CD8-positive, alpha-beta memory T cell (primary cell): ENCODE measurements around the gene PRAF2. TPM values are rescaled to one million over a fixed set of nuclear protein-coding genes. Genes with fewer than 3 reads are reported as not detected.

Experiments used
- CTCF ChIA-PET: fragments of 350-600 bp; sonication (Branson Sonifier 250); formaldehyde crosslinking; loops from one replicate; lab custom pipeline; 2021; ENCODE audit warnings: antibody characterized with exemption; lab: Charles Lee
- POLR2A ChIA-PET: fragments of 350-600 bp; sonication (Branson Sonifier 250); formaldehyde crosslinking; loops from one replicate; lab custom pipeline; 2021; ENCODE audit warnings: antibody characterized with exemption; lab: Charles Lee
- DNase-seq, 5 donors: peaks; one replicate each; pipeline versions ENCODE4 v3.0.0 to v3.0.0-alpha.2; 2020 to 2022; ENCODE audit warnings: mixed read lengths in 1 of 5
- H3K27ac ChIP-seq: one replicate; pipeline ENCODE4 v1.7.0; 2013; ENCODE audit warnings: low read depth, mild to moderate bottlenecking, low read length, moderate library complexity
- H3K27me3 ChIP-seq: 2 replicates; pipeline ENCODE4 v1.7.0; 2013; ENCODE audit warnings: low read length, mild to moderate bottlenecking; ENCODE audit not compliant: insufficient read depth, poor library complexity, severe bottlenecking
- H3K36me3 ChIP-seq: 2 replicates; pipeline ENCODE4 v1.7.0; 2013; ENCODE audit warnings: mild to moderate bottlenecking, low read length, moderate library complexity; ENCODE audit not compliant: insufficient read depth
- H3K4me1 ChIP-seq: 2 replicates; pipeline ENCODE4 v1.7.0; 2013; ENCODE audit warnings: mild to moderate bottlenecking, low read length, moderate library complexity; ENCODE audit not compliant: insufficient read depth
- H3K4me3 ChIP-seq: 2 replicates; pipeline ENCODE4 v1.7.0; 2013; ENCODE audit warnings: mild to moderate bottlenecking, low read length
- H3K9me3 ChIP-seq: 2 replicates; pipeline ENCODE4 v1.7.0; 2013; ENCODE audit warnings: mild to moderate bottlenecking, low read length
- H3K27ac Mint-ChIP-seq, 8 donors: one replicate each; pipeline ENCODE4 v1.8.0; 2020 to 2021; ENCODE audit warnings: mixed read lengths in 8 of 8, mild to moderate bottlenecking in 6 of 8, inconsistent platforms in 3 of 8, moderate library complexity in 3 of 8
- H3K27me3 Mint-ChIP-seq, 2 donors: one replicate each; pipeline ENCODE4 v1.8.0; 2020 to 2021; ENCODE audit warnings: mixed read lengths in 2 of 2, mild to moderate bottlenecking in 1 of 2, moderate library complexity in 1 of 2
- H3K36me3 Mint-ChIP-seq, 3 donors: one replicate each; pipeline ENCODE4 v1.8.0; 2020 to 2021; ENCODE audit warnings: mixed read lengths in 3 of 3, inconsistent platforms in 1 of 3, mild to moderate bottlenecking in 1 of 3
- H3K4me1 Mint-ChIP-seq, 3 donors: one replicate each; pipeline ENCODE4 v1.8.0; 2020 to 2021; ENCODE audit warnings: mixed read lengths in 3 of 3, inconsistent platforms in 1 of 3, mild to moderate bottlenecking in 1 of 3
- H3K4me3 Mint-ChIP-seq, 7 donors: one replicate each; pipeline ENCODE4 v1.8.0; 2020 to 2021; ENCODE audit warnings: mixed read lengths in 7 of 7, mild to moderate bottlenecking in 6 of 7, moderate library complexity in 4 of 7, inconsistent platforms in 2 of 7
- H3K9me3 Mint-ChIP-seq, 5 donors: one replicate each; pipeline ENCODE4 v1.8.0; 2020 to 2022; ENCODE audit warnings: mixed read lengths in 5 of 5, mild to moderate bottlenecking in 3 of 5, moderate library complexity in 2 of 5, inconsistent platforms in 1 of 5
- polyA plus RNA-seq: library from polyadenylated mRNA; unstranded; fragments of 300-500 nt; fragmentation: Illumina TruSeq; gene quantifications from one replicate; pipeline ENCODE4 v1.2.3, GENCODE V29; 2021
- total RNA-seq, 2 experiments: library from RNA; stranded (reverse); gene quantifications; one replicate each; pipeline ENCODE4 v1.2.3, GENCODE V29; 2021

PRAF2 gene
- total and polyA plus RNA-seq, 3 experiments from 2014 or later: 13.1 to 62.6 (median 14.5) TPM

DNA sequence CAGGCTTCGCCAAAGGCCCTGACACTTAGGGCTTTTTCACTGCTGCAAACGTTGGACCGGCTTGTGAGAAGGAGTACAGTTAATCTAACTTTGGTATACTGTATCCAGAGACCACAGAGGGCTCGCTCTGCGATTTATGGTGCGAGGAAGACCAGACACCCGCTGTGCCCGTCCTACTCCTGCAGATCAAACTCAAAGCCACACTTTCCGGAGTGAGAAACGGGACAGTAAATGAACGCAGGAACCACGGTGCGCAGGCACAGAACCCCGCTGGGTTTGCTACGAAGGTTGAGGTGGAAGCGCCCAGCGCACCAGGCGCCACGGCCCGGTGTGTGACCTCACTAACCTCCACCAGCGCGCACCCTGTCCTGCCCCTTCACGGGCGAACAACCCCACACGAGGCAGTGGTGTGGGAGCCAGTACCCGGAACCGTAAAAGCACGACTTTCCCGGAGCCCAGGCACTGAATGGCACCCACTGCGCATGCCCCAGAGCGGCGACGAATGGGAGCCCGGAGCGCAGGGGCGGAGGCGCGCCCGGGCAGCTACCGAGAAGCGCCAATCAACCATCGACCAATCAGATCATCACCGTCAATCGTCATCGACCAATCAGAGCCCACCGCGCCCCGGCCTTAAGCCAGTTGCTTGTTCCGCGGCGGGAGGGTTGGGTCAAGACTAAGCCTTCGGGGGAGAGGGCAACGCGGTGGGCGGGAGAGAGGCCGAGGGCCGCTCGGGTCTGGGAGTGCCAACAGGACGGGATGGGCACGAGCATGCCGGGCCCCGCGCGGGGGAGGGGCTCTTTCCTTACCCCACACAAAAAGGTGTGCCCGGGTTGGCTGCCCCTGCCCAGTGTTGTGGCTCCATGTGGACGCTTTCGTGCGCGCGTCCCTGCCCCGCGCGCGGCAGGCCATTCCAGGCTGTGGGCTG is 27.2 kb upstream of the PRAF2 start:
- peaks cover 0 to 6% (median 0%) of the 10 kb centered on the region in 3 donors for H3K36me3 Mint-ChIP-seq
- Histone ChIP-seq H3K9me3 (no peaks in the 10 kb centered on the region), H3K4me3 (peak overlapping the region; percentile 78), H3K27ac (peak overlapping the region; percentile 71), H3K27me3 (no peaks in the 10 kb centered on the region), H3K4me1 (no peaks in the 10 kb centered on the region), H3K36me3 (no peaks in the 10 kb centered on the region)
- H3K27me3 Mint-ChIP-seq: no peaks in the 10 kb centered on the region
- ChIA-PET CTCF (interaction anchor here (0.6 to 1.5 kb wide), 2 partner anchors 10 to 25 kb away, joined by 3 to 4 read pairs; no protein-coding TSS in a partner anchor), POLR2A (interaction anchor here (0.6 kb wide), 2 partner anchors 14 to 497 kb away, joined by 4 to 7 read pairs; no protein-coding TSS in a partner anchor)
- H3K27ac Mint-ChIP-seq: peak overlapping the region; percentile 88 to 97 (median 95)
- peak; percentile 81 to 93 (median 89) for DNase-seq
- H3K4me1 Mint-ChIP-seq: peaks cover 0 to 10% (median 3%) of the 10 kb centered on the region in 3 donors
- H3K4me3 Mint-ChIP-seq: peak overlapping the region; percentile 87 to 93 (median 89)
- peaks cover 0 to 2% (median 0%) of the 10 kb centered on the region in 5 donors for H3K9me3 Mint-ChIP-seq

DNA sequence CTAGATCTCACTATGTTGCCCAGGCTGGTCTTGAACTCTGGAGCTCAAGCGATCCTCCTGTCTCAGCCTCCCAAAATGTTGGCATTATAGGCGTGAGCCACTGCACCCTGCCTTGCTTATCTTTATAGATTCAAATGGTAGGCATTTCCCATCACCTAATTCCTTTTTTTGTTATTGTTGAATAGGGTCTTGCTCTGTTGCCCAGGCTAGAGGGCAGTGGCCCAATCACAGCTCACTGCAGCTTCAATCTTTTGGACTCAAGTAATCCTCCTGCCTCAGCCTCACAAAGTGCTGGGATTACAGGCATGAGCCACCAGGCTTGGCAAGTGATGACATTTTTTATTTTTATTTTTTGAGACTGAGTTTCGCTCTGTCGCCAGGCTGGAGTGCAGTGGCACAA is 22.6 kb upstream of the PRAF2 start:
- peaks cover 0 to 2% (median 0%) of the 10 kb centered on the region in 5 donors for H3K9me3 Mint-ChIP-seq
- no peaks in the 10 kb centered on the region for H3K36me3 ChIP-seq
- H3K27ac Mint-ChIP-seq: peak overlapping the region in 2 of 8 donors; percentile 78 to 88
- no peaks in the 10 kb centered on the region for H3K4me1 ChIP-seq
- no peak overlapping the region for H3K4me3 ChIP-seq
- H3K27ac ChIP-seq: no peak overlapping the region
- CTCF ChIA-PET: no interaction called here
- no peaks in the 10 kb centered on the region for H3K27me3 ChIP-seq
- no peak for DNase-seq
- H3K27me3 Mint-ChIP-seq: no peaks in the 10 kb centered on the region
- H3K36me3 Mint-ChIP-seq: peaks cover 0 to 3% (median 0%) of the 10 kb centered on the region in 3 donors
- H3K9me3 ChIP-seq: no peaks in the 10 kb centered on the region
- peaks cover 0 to 8% (median 3%) of the 10 kb centered on the region in 3 donors for H3K4me1 Mint-ChIP-seq
- POLR2A ChIA-PET: no interaction called here
- no peak overlapping the region for H3K4me3 Mint-ChIP-seq

DNA sequence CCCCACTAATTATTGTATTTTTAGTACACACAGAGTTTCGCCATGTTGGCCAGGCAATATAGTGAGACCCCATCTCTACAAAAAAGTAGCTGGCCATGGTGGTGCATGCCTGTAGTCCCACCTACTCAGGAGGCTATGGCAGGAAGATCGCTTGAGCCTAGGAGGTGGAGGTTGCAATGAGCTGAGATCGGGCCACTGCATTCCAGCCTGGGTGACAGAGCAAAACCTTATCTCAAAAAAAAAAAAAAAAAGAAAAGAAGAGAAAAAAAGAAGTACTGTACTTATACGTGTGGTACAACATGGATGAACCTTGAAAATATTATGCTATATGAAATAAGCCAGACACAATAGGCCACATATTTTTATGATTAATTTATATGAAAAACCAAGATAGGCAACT is 15.8 kb upstream of the PRAF2 start:
- H3K36me3 ChIP-seq: no peaks in the 10 kb centered on the region
- no peak overlapping the region for H3K27ac ChIP-seq
- Mint-ChIP-seq H3K27me3 (no peaks in the 10 kb centered on the region), H3K4me1 (no peaks in the 10 kb centered on the region), H3K27ac (no peak overlapping the region), H3K4me3 (no peak overlapping the region), H3K9me3 (no peaks in the 10 kb centered on the region), H3K36me3 (no peaks in the 10 kb centered on the region)
- H3K27me3 ChIP-seq: no peaks in the 10 kb centered on the region
- H3K4me1 ChIP-seq: no peaks in the 10 kb centered on the region
- H3K4me3 ChIP-seq: no peak overlapping the region
- POLR2A ChIA-PET: interaction anchor here (0.6 kb wide), 1 partner anchor 46 kb away, joined by 4 read pairs; the partner anchor contains the start of gene TFE3
- no peak for DNase-seq
- CTCF ChIA-PET: no interaction called here
- no peaks in the 10 kb centered on the region for H3K9me3 ChIP-seq

DNA sequence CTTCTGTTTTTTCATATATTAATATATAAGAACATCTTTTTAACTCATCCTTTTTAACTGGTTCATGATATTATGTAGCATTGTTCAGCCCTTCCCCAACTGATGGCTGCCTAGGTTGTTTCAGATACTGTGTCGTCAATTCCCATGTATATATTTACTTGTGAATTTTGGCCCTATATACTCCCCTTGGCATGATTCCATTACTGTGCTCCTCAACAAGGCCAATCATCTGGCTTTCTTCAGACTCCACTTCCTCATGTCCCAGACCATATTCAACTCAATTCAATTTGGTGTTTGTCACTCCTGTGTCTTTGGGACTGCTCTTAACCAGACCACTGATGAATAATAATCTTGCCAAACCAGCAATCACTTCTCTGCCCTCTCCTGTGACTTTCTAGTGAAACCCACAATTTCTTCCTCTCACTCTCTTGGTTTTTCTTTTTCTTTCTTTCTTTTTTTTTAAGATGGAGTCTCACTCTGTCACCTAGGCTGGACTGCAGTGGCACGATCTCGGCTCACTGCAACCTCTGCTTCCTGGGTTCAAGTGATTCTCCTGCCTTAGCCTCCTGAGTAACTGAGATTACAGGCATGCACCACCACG is 8.6 kb upstream of the PRAF2 start:
- Mint-ChIP-seq H3K27ac (peak overlapping the region in 3 of 8 donors; percentile 27 to 54 (median 48)), H3K36me3 (peaks cover 0 to 22% (median 0%) of the 10 kb centered on the region in 3 donors), H3K4me1 (peaks cover 0 to 15% (median 11%) of the 10 kb centered on the region in 3 donors), H3K27me3 (peaks cover 0 to 1% of the 10 kb centered on the region in 2 donors), H3K9me3 (no peaks in the 10 kb centered on the region), H3K4me3 (peak overlapping the region in 3 of 7 donors; percentile 9 to 37 (median 37))
- Histone ChIP-seq H3K9me3 (no peaks in the 10 kb centered on the region), H3K36me3 (no peaks in the 10 kb centered on the region), H3K4me3 (no peak overlapping the region), H3K27ac (no peak overlapping the region), H3K4me1 (peaks cover 7% of the 10 kb centered on the region), H3K27me3 (no peaks in the 10 kb centered on the region)
- ChIA-PET CTCF (no interaction called here), POLR2A (no interaction called here)
- DNase-seq: no peak

DNA sequence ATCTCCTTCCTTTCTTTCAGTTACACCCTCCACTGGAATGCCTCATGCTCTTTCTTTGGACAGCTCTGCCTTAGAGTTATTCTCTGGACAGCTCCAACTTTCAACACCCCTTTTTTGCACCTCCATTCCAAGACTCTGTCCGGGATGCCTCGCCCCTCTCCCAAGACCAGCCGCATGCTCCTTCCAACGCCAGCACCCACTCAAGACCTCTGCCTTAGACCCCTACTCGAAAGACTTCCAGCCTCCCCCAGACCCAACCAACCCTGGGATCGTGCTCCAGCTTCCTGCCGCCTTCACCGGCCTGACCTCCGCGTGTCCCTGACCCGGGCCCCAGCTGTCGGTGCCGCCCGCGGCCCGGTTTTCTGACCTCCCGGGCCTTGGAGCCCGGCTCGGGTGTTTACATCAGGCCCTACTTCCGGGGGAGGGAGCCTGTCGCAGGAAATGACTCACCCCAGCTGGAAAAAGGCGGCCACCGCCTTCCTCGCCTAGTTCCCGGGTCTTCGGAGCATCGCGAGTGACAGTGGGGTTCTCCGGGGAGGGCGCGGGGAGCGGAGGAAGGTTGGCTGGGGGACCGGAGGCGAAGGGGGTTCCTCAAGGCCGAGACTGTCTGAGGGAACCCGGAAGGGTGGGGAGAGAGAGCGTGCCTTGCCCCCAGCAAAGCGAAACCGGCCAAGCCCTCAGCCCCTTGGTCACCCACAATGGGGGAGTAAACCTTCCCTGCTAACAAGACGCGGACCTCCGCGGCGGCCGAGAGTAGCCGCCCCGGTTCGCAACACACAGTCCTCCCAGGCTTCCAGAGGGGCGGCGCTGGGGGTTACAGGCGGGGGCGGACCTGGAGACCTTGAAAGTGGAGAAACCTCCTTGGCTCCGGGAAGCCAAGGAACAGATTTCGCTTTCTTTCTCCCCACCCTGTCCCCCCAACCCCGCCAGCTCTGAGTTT is 6.0 kb upstream of the PRAF2 start, which contains the start of gene WDR45:
TSS of gene WDR45 (minus strand) at position 399 of the 940 bp plus-strand sequence. CDS start 1,792 bp downstream, outside the sequence.
- Mint-ChIP-seq H3K27ac (peak within 1 kb of the TSS; percentile 95 to 100 (median 99)), H3K27me3 (peaks cover 0 to 3% of the 10 kb centered on the region in 2 donors), H3K36me3 (peaks cover 0 to 41% (median 0%) of the 10 kb centered on the region in 3 donors), H3K4me1 (peaks cover 0 to 15% (median 11%) of the 10 kb centered on the region in 3 donors), H3K4me3 (peak within 1 kb of the TSS; percentile 81 to 95 (median 92)), H3K9me3 (no peaks in the 10 kb centered on the region)
- H3K27me3 ChIP-seq: no peaks in the 10 kb centered on the region
- POLR2A ChIA-PET: interaction anchor here (0.5 to 1.6 kb wide), 7 partner anchors 29 to 541 kb away, joined by 3 to 8 read pairs (median 3); partner anchors contain the start of gene GRIPAP1
- peak; percentile 57 to 84 (median 69) for DNase-seq
- no peaks in the 10 kb centered on the region for H3K9me3 ChIP-seq
- CTCF ChIA-PET: interaction anchor here (0.7 to 2.0 kb wide), 3 partner anchors 76 to 185 kb away, joined by 3 to 6 read pairs (median 4); no protein-coding TSS in a partner anchor
- peak within 1 kb of the TSS; percentile 92 for H3K27ac ChIP-seq
- peaks cover 7% of the 10 kb centered on the region for H3K4me1 ChIP-seq
- H3K4me3 ChIP-seq: peak within 1 kb of the TSS; percentile 75
- no peaks in the 10 kb centered on the region for H3K36me3 ChIP-seq

DNA sequence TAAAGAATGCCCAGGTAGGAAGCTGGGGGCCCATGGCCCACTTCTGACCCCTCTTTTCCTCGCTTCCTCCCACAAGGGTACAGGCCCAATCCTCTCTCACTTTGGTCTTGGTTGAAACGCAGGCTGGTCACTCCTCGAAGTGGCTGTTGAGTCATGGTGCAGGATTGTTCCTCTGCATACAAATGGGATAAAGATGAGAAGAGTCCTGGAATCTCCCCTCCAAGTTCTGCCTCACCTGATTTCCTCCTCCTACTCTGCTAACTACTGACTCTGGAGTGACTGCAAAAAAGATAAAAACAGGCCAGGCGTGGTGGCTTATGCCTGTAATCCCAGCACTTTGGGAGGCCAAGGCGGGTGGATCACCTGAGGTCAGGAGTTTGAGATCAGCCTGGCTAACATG is 4.1 kb upstream of the PRAF2 start:
- Histone ChIP-seq H3K9me3 (no peaks in the 10 kb centered on the region), H3K36me3 (no peaks in the 10 kb centered on the region), H3K27ac (no peak overlapping the region), H3K27me3 (no peaks in the 10 kb centered on the region), H3K4me1 (peaks cover 12% of the 10 kb centered on the region), H3K4me3 (no peak overlapping the region)
- POLR2A ChIA-PET: no interaction called here
- CTCF ChIA-PET: no interaction called here
- H3K27me3 Mint-ChIP-seq: peaks cover 0 to 4% of the 10 kb centered on the region in 2 donors
- peaks cover 0 to 43% (median 0%) of the 10 kb centered on the region in 3 donors for H3K36me3 Mint-ChIP-seq
- H3K27ac Mint-ChIP-seq: peak overlapping the region in 5 of 8 donors; percentile 12 to 100 (median 95)
- no peak for DNase-seq
- peaks cover 6 to 28% (median 22%) of the 10 kb centered on the region in 3 donors for H3K4me1 Mint-ChIP-seq
- H3K4me3 Mint-ChIP-seq: no peak overlapping the region
- no peaks in the 10 kb centered on the region for H3K9me3 Mint-ChIP-seq

DNA sequence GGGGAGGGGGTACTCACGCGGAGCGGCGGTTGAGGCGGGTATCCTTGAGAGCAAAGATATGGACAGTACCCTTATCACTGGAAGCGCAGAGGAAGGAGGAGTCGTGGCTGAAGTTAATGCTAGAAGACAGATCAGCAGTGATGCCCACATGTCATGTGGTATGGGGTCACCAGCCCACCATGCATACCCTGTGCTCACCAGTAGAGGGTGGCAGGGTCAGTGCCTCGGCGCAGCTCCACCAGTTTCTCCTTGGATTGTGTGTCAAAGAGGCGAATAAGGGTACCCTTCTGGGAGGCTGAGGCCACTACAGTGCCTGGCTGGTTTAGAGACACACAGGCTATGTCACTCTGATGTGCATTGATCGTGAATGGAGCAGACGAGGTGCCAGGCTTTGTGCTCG is 1.5 kb upstream of the PRAF2 start:
- H3K27me3 Mint-ChIP-seq: peaks cover 0 to 5% of the 10 kb centered on the region in 2 donors
- peak overlapping the region in 1 of 7 donors; percentile 72 for H3K4me3 Mint-ChIP-seq
- H3K36me3 ChIP-seq: no peaks in the 10 kb centered on the region
- POLR2A ChIA-PET: no interaction called here
- CTCF ChIA-PET: interaction anchor here (0.6 kb wide), 1 partner anchor 26 kb away, joined by 3 read pairs; no protein-coding TSS in a partner anchor
- H3K4me3 ChIP-seq: no peak overlapping the region
- H3K9me3 ChIP-seq: no peaks in the 10 kb centered on the region
- no peak for DNase-seq
- no peaks in the 10 kb centered on the region for H3K27me3 ChIP-seq
- no peaks in the 10 kb centered on the region for H3K9me3 Mint-ChIP-seq
- H3K36me3 Mint-ChIP-seq: peaks cover 0 to 49% (median 0%) of the 10 kb centered on the region in 3 donors
- peaks cover 8 to 29% (median 28%) of the 10 kb centered on the region in 3 donors for H3K4me1 Mint-ChIP-seq
- peaks cover 15% of the 10 kb centered on the region for H3K4me1 ChIP-seq
- peak overlapping the region in 3 of 8 donors; percentile 58 to 95 (median 84) for H3K27ac Mint-ChIP-seq
- no peak overlapping the region for H3K27ac ChIP-seq
